Measurements from ENCODE around the gene TBPL1. TPM values are rescaled to one million over a fixed set of nuclear protein-coding genes. Genes with fewer than 3 reads are reported as not detected.
A peak's percentile ranks its signal among the peaks of the same experiment; 100 is the strongest.

The TBPL1 gene
- total RNA-seq, 8 experiments from 2014 or later: 24.7 to 98.6 (median 56.9) TPM

DNA sequence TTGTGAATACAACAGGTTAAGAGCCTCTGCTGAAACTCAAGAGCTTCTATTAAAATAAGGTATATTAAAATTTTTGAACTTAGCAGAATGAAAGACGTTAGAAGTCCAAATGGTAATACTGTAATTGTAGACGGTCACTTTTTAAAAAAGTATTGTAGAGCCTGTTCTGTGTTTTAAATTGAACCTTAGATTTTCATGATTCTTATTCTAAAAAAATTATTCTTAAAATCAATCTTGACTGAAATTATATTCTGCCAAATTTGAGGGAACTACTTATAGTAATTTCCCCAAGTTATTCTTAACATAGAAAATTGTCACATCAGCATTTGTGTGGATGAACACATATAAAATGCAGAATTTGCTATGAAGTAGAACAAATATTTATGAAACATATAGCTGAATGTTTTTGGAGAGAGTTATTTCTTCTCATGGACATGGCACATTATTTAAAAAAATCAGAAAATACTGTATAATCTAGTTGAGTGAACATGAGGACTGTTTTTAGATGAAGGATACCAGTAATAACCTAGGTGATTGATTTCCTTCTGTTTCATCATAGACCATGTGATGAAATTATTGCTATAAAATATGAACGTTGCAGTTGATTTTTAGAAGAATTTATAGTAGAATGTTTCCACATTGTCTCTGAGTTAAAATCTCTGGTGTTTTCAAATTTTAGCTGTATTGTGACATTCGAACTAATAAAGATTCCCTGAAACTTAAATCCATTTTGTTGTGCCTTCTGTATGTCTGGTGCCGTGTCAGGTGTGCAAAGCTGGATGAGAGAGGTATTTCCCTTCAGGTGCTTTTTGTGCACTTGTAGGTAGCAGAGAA, 2.8 kb downstream of the TBPL1 start:
- peaks cover 16 to 22% of the 10 kb centered on the region in 2 donors for H3K4me1 ChIP-seq (replicated peaks in 1 of 2)
- no peak overlapping the region for H3K27ac ChIP-seq
- 69 to 97% (median 84%) methylated on average over 2 to 5 of the region's 5 CpGs; no CpG with 5 or more reads in 1 of the 10 experiments for WGBS, 10 experiments
- in situ Hi-C loops (cut with MboI; ENCODE audit: low pct_unique_long_range_greater_than_20kb in 2 of 9, low sequenced_read_pairs in 9 of 9, unreplicated experiment in 9 of 9): no loop called here
- peak overlapping the region in 3 of 5 donors; percentile 76 to 93 (median 91) for H3K4me3 ChIP-seq
- no peak for ATAC-seq (replicated peaks in 6 of 8)

DNA sequence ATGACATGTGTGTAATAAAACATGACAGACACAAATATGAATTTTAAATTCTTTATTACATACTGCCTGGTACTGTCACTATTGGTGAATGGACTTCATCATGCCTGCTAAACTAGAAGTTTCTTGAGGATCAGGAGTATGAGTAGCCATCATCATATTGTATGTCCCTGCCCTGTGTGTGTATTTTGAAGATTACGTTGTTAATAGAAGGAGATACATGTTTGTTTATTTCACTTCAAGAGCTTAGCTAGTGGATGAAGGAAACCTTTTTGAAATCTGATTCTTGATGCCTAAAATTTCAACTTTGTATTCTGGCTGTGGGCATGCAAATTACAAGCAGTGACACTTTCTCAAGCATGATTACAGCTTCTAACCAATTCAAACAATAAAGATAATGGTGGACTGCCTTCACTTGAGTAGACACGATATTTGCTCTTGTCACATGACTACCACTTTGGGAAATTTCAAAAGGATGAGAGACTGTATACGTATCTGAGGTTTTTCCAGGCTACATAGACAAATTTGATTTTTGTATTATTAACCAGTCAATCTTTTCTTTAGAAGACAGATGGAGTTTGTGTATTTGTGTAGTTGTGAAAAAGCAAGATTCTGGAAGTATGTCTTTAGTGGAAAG, 3.5 kb downstream of the TBPL1 start:
- Histone ChIP-seq H3K27ac (no peak overlapping the region), H3K4me1 (replicated peaks in 1 of 2) (peaks cover 10 to 15% of the 10 kb centered on the region in 2 donors), H3K4me3 (peak overlapping the region in 1 of 5 donors; percentile 76)
- ATAC-seq (replicated peaks in 6 of 8): no peak
- in situ Hi-C loops (cut with MboI; ENCODE audit: low pct_unique_long_range_greater_than_20kb in 2 of 9, low sequenced_read_pairs in 9 of 9, unreplicated experiment in 9 of 9): no loop called here
- WGBS, 10 experiments: 76 to 100% (median 96%) methylated on average over 1 to 3 of the region's 3 CpGs; no CpG with 5 or more reads in 1 of the 10 experiments

DNA sequence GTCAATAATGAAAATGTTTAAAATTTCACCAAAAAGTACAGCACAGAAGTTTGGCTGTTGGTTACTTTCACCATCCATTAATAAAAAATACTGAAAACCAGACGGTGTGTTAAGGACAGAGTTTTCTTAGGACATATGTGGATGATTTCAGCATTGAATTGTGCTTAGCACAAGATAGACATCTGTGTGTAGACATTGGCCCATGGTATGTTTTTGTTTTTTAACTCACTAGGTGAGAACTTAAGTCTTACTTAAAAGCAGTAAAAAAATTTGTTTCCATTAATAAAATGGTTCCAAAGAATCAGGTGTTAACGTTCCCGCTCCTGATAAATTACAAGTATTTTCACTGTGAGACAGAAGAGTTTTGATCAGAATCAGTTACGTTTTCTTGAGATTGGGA, 4.2 kb downstream of the TBPL1 start:
- peaks cover 9 to 15% of the 10 kb centered on the region in 2 donors for H3K4me1 ChIP-seq (replicated peaks in 1 of 2)
- in situ Hi-C loops (cut with MboI; ENCODE audit: low pct_unique_long_range_greater_than_20kb in 2 of 9, low sequenced_read_pairs in 9 of 9, unreplicated experiment in 9 of 9): no loop called here
- no peak overlapping the region for H3K4me3 ChIP-seq
- no peak overlapping the region for H3K27ac ChIP-seq
- no peak for ATAC-seq (replicated peaks in 6 of 8)
- 69 to 100% (median 93%) methylated on average over 1 to 4 of the region's 4 CpGs for WGBS, 10 experiments

DNA sequence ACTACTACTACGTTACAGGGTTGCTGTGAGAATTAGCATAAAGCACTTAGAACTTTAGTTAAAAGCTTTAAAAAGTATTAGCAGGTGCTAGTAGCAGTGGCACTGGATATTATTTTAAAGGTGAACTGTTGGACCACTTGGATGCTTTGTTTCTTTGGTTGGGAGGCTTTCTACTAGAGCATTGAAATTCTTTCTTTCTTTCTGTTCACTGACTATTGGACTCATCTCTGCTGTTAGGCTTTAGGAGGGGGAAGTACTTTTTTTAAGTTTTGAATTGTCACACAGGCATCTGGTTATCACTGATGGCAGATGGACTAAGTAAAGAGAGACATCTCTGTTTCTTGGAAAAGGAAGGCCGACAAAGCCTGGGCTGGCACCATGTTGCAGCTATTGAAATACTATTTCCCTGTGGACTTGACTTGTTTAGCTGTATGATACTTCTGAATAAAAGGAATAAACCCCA, 4.8 kb downstream of the TBPL1 start:
- H3K4me1 ChIP-seq (replicated peaks in 1 of 2): peaks cover 9 to 15% of the 10 kb centered on the region in 2 donors
- no peak overlapping the region for H3K4me3 ChIP-seq
- WGBS, 10 experiments: 50 to 100% (median 80%) methylated on average over 1 to 2 of the region's 2 CpGs; no CpG with 5 or more reads in 1 of the 10 experiments
- no peak for ATAC-seq (replicated peaks in 6 of 8)
- no peak overlapping the region for H3K27ac ChIP-seq
- in situ Hi-C loops (cut with MboI; ENCODE audit: low pct_unique_long_range_greater_than_20kb in 2 of 9, low sequenced_read_pairs in 9 of 9, unreplicated experiment in 9 of 9): no loop called here

DNA sequence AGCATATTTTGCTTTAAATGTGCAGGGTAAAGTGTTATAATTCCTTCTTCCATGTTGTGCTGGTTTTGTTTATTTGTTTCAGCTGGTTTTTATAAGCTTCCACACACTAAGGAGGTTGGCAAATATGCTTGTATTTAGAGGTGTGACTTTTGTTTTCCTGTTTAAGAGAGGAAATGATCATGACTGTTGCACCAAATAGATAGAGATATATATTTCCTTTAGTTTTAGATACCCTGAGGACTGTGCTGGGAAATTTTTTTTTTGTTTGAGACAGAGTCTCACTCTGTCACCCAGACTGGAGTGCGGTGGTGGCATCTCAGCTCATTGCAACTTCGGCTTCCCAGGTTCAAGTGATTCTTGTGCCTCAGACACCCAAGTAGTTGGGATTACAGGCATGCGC, 5.8 kb downstream of the TBPL1 start:
- WGBS, 10 experiments: 49 to 100% (median 100%) methylated on average over 1 to 3 of the region's 3 CpGs; no CpG with 5 or more reads in 2 of the 10 experiments
- ATAC-seq (replicated peaks in 6 of 8): no peak
- Histone ChIP-seq H3K4me3 (no peak overlapping the region), H3K4me1 (replicated peaks in 1 of 2) (peaks cover 9 to 15% of the 10 kb centered on the region in 2 donors), H3K27ac (no peak overlapping the region)
- in situ Hi-C loops (cut with MboI; ENCODE audit: low pct_unique_long_range_greater_than_20kb in 2 of 9, low sequenced_read_pairs in 9 of 9, unreplicated experiment in 9 of 9): no loop called here

DNA sequence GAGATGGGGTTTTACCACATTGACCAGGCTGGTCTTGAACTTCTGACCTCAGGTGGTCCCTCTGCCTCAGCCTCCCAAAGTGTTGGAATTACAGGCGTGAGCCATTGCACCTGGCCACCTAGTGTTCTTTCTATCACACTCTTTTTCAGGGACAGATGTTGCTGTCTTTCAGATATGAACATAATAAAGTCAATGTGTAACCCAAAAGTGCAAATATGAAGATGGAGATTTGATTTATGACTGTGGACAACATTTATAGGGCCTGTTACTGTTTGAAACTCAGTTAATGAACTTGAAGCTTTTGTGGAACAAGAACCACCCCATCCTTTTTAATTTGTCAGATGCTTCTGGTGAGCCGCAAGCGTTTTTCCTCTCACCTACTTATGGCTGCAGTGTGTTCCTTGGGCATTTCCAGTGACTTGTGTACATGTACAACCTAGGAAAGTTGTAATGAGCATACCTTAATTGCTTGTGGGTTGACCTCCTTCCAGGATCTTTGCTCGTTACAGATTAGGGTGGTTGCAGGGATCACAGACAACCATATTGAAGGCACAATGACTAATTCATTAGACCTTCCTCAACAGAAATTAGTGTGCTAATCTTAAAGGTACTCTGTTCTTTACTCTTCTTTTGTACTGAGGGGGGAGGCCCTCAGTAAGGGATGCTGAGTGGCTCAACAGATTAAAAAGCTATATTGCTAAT, 6.8 kb downstream of the TBPL1 start:
- peaks cover 9 to 14% of the 10 kb centered on the region in 2 donors for H3K4me1 ChIP-seq (replicated peaks in 1 of 2)
- in situ Hi-C loops (cut with MboI; ENCODE audit: low pct_unique_long_range_greater_than_20kb in 2 of 9, low sequenced_read_pairs in 9 of 9, unreplicated experiment in 9 of 9): no loop called here
- no peak overlapping the region for H3K4me3 ChIP-seq
- 75 to 100% (median 94%) methylated on average over 1 to 4 of the region's 4 CpGs for WGBS, 10 experiments
- no peak overlapping the region for H3K27ac ChIP-seq
- ATAC-seq (replicated peaks in 6 of 8): no peak

DNA sequence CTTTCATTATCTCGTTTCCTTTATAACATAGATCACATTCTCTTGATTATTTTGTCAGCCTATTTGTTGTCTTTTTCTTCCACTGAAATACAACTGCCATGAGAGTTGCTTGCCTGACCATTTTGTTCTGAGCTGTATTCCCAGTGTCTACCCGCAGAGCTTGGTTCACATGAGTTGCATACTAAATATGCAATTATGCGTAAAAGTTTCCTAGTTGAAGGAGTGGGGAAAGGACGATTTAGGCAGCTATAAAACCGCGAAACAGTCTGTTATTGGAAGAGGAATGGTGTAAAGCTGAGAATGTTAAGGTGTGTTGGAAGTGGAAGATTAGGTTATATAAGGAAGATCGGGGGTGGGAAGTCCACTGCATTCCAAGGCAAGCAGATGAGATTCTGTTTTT, 8.8 kb downstream of the TBPL1 start:
- in situ Hi-C loops (cut with MboI; ENCODE audit: low pct_unique_long_range_greater_than_20kb in 2 of 9, low sequenced_read_pairs in 9 of 9, unreplicated experiment in 9 of 9): no loop called here
- 87 to 98% (median 94%) methylated on average over 2 to 7 of the region's 7 CpGs for WGBS, 10 experiments
- Histone ChIP-seq H3K4me1 (replicated peaks in 1 of 2) (peaks cover 4 to 8% of the 10 kb centered on the region in 2 donors), H3K27ac (no peak overlapping the region), H3K4me3 (no peak overlapping the region)
- ATAC-seq (replicated peaks in 6 of 8): peak in 1 of 8 experiments; percentile 24

DNA sequence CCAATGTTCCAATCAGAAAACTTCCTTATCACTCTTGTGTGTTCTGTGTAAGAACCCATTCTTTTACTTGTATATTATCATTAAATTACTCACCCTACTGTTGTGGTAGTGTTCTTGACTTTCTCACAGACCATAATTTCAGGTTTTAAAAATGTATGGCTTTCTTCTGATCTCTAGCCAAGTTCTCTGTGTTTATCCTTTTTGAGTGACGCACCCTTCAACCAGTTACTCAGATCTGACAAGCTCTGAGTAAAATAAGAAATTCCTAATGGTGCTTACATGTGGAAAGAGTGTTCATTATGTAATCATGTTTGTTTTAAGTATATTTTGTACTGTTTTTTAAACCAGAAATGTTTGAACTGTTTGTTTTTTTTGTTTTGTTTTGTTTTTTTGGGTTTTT, 11.0 kb downstream of the TBPL1 start:
- 86 to 100% (median 100%) methylated on average over 1 of the region's 1 CpG; no CpG with 5 or more reads in 2 of the 10 experiments for WGBS, 10 experiments
- ATAC-seq (replicated peaks in 6 of 8): no peak
- H3K4me3 ChIP-seq: no peak overlapping the region

DNA sequence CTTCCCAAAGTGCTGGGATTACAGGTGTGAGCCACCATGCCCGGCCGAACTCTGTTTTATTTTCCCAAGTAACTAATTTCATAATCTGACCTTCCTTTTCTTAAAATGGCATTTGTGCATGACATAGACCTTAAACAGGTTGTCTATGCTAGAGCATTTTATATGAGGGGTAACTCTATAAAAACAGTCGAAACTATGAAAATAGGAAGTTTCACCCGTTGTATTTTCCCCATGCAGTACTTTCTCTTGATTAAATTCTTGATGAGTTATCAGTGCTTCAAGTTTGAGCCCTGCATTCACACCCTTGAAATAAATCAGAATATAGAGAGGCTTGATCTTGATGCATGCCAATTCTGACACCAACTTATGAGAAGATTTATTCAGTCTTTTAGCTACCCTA, 11.7 kb downstream of the TBPL1 start:
- H3K27ac ChIP-seq: no peak overlapping the region
- H3K4me3 ChIP-seq: no peak overlapping the region
- in situ Hi-C loops (cut with MboI; ENCODE audit: low pct_unique_long_range_greater_than_20kb in 2 of 9, low sequenced_read_pairs in 9 of 9, unreplicated experiment in 9 of 9): no loop called here
- 88 to 100% (median 100%) methylated on average over 1 to 4 of the region's 4 CpGs; no CpG with 5 or more reads in 4 of the 10 experiments for WGBS, 10 experiments
- H3K4me1 ChIP-seq (replicated peaks in 1 of 2): peaks cover 6 to 20% of the 10 kb centered on the region in 2 donors
- no peak for ATAC-seq (replicated peaks in 6 of 8)

More for the DNA sequence above, 11.0 kb downstream of the TBPL1 start:
- Histone ChIP-seq H3K4me1 (replicated peaks in 1 of 2) (peaks cover 6 to 20% of the 10 kb centered on the region in 2 donors), H3K27ac (no peak overlapping the region)
- in situ Hi-C loops (cut with MboI; ENCODE audit: low pct_unique_long_range_greater_than_20kb in 2 of 9, low sequenced_read_pairs in 9 of 9, unreplicated experiment in 9 of 9): no loop called here

DNA sequence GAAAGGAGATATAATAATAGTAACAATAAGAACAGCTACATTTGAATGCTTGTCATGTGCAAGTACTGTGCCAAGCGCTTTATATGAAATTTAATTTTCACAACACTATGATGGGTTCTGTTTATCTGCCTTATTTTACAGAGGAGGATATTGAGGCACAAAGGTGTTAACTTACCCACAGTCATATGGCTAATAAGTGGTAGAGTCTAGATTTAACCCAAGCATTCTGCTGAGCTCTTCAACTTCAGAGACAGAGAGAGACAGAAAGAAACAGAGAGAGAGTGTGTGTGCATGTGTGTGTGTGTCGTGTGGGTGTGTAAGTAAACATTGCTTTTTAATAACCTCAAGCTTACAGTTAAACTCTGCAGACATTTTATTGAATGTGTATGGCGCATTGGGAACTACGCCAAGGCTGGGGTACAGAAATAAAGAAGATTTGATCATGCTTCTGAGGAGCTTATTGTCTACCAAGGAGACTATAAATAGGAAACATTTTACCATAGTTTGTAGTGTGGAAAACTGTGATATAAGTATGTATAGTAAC, 12.9 kb downstream of the TBPL1 start:
- WGBS, 10 experiments: 83 to 100% (median 97%) methylated on average over 1 to 4 of the region's 4 CpGs; no CpG with 5 or more reads in 1 of the 10 experiments
- Histone ChIP-seq H3K27ac (no peak overlapping the region), H3K4me1 (replicated peaks in 1 of 2) (peaks cover 6 to 20% of the 10 kb centered on the region in 2 donors), H3K4me3 (no peak overlapping the region)
- ATAC-seq (replicated peaks in 6 of 8): no peak
- in situ Hi-C loops (cut with MboI; ENCODE audit: low pct_unique_long_range_greater_than_20kb in 2 of 9, low sequenced_read_pairs in 9 of 9, unreplicated experiment in 9 of 9): no loop called here

DNA sequence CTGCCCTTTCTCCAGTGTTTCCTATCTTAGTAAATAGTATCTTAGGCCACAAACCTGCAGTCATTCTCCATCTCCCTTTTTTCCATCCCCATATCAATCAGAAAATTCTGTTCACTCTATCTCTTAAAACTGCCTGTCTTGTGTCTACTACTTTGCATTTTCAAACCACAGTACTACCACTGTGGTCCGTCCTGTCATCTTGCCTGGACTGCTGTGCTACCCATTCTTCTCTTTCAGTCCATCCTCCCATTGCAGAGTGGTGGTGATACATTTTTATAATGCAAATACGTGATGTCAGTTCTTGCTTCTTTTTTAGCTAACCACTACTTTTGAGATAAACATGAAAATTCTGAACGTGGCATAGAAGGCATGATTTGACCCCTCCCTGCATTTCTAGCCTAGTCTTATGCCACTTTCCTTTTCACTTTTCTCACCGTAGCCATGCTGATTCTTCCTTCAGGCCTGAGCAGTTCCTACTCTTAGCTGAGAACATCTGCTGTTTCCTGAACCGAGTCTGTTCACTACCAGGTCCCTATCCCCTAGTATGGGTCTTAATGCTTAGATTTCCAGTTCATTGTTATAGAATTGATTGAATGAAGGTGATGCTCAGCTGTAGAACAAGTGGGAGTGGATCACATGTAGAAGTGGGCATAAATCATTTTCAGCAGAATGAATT, 13.8 kb downstream of the TBPL1 start:
- WGBS, 10 experiments: 63 to 90% (median 80%) methylated on average over 2 to 5 of the region's 5 CpGs
- peak in 5 of 8 experiments; percentile 35 to 83 (median 77) for ATAC-seq (replicated peaks in 6 of 8)
- in situ Hi-C loops (cut with MboI; ENCODE audit: low pct_unique_long_range_greater_than_20kb in 2 of 9, low sequenced_read_pairs in 9 of 9, unreplicated experiment in 9 of 9): no loop called here
- no peak overlapping the region for H3K27ac ChIP-seq
- H3K4me3 ChIP-seq: no peak overlapping the region
- H3K4me1 ChIP-seq (replicated peaks in 1 of 2): peaks cover 6 to 20% of the 10 kb centered on the region in 2 donors

DNA sequence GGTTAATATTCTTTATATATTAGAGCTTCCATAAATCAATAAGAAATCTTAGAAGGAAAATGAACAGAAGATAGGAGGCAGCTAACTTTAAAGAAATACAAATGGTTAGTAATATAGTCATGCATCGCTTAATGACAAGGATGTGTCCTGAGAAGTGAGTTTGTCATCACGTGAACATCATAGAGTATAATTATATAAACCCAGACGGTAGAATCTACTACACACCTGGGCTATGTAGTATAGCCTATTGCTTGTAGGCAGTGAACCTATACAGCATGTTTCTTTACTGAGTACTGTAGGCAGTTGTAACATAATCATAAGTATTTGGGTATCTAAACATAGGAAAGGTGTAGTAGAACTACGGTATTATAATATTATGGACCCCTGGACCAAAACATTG, 14.3 kb downstream of the TBPL1 start:
- H3K4me1 ChIP-seq (replicated peaks in 1 of 2): peaks cover 6 to 20% of the 10 kb centered on the region in 2 donors
- in situ Hi-C loops (cut with MboI; ENCODE audit: low pct_unique_long_range_greater_than_20kb in 2 of 9, low sequenced_read_pairs in 9 of 9, unreplicated experiment in 9 of 9): no loop called here
- 76 to 100% (median 91%) methylated on average over 1 to 4 of the region's 4 CpGs; no CpG with 5 or more reads in 2 of the 10 experiments for WGBS, 10 experiments
- H3K27ac ChIP-seq: no peak overlapping the region
- peak in 5 of 8 experiments; percentile 17 to 77 (median 55) for ATAC-seq (replicated peaks in 6 of 8)
- no peak overlapping the region for H3K4me3 ChIP-seq

Data from motor neuron (in vitro differentiated cells).